ENCODE data around the gene POTEJ.
"Not testable (repeated sequence)": the region's sequence is repeated elsewhere in the genome, so short reads cannot be mapped to it uniquely, and the experiment has no call there.

The POTEJ gene

GRCh38 chr2:130601648-130602302 lies 9.5 kb upstream of the POTEJ start:
- DNase-seq (ENCODE audit: low read depth, low spot score) = not testable (repeated sequence)

GRCh38 chr2:130608276-130609001 lies 2.8 kb upstream of the POTEJ start:
- DNase-seq (ENCODE audit: low read depth, low spot score) = not testable (repeated sequence)

GRCh38 chr2:130609002-130609920 lies 2.0 kb upstream of the POTEJ start:
- DNase-seq (ENCODE audit: low read depth, low spot score) = not testable (repeated sequence)

- not testable (repeated sequence) for DNase-seq (ENCODE audit: low read depth, low spot score)
Observed at GRCh38 chr2:130610486-130610885, 754 bp upstream of the POTEJ start.

GRCh38 chr2:130628784-130629475 lies 17.7 kb downstream of the POTEJ start:
- not testable (repeated sequence) for DNase-seq (ENCODE audit: low read depth, low spot score)

- DNase-seq (ENCODE audit: low read depth, low spot score) = not testable (repeated sequence)
Observed at GRCh38 chr2:130638973-130639372, 27.7 kb downstream of the POTEJ start.

GRCh38 chr2:130641688-130642087 lies 30.4 kb downstream of the POTEJ start:
- DNase-seq (ENCODE audit: low read depth, low spot score) = not testable (repeated sequence)

- DNase-seq (ENCODE audit: low read depth, low spot score) = not testable (repeated sequence)
Observed at GRCh38 chr2:130649285-130649684, 38.0 kb downstream of the POTEJ start.

GRCh38 chr2:130664506-130664905 lies 53.3 kb downstream of the POTEJ start:
- DNase-seq (ENCODE audit: low read depth, low spot score) = not testable (repeated sequence)

GRCh38 chr2:130665596-130665995 lies 54.4 kb downstream of the POTEJ start:
- not testable (repeated sequence) for DNase-seq (ENCODE audit: low read depth, low spot score)

GRCh38 chr2:130667516-130667915 lies 56.3 kb downstream of the POTEJ start:
- DNase-seq (ENCODE audit: low read depth, low spot score) = not testable (repeated sequence)

- not testable (repeated sequence) for DNase-seq (ENCODE audit: low read depth, low spot score)
Observed at GRCh38 chr2:130670026-130670745, 58.9 kb downstream of the POTEJ start.

- not testable (repeated sequence) for DNase-seq (ENCODE audit: low read depth, low spot score)
Observed at GRCh38 chr2:130692041-130692770, 81.0 kb downstream of the POTEJ start.

- peak; percentile 9 for DNase-seq (ENCODE audit: low read depth, low spot score)
Observed at GRCh38 chr2:130693474-130693873, 82.2 kb downstream of the POTEJ start.

- not testable (repeated sequence) for DNase-seq (ENCODE audit: low read depth, low spot score)
Observed at GRCh38 chr2:130703250-130703649, 92.0 kb downstream of the POTEJ start.
